Measurements from ENCODE around the gene SLC30A2. TPM values are rescaled to one million over a fixed set of nuclear protein-coding genes. Genes with fewer than 3 reads are reported as not detected.

SLC30A2 gene
- total RNA-seq = not detected in 2 replicates

GRCh38 chr1:26045722-26046245 lies at the start of gene SLC30A2:
Gene SLC30A2 (minus strand): TSS chr1:26046118. CDS start chr1:26045896, 222 bp downstream.

GRCh38 chr1:26067432-26067911 lies 21.6 kb upstream of the SLC30A2 start, which contains the start of gene TRIM63:
Gene TRIM63 (minus strand): TSS chr1:26067630. CDS start chr1:26067494, 136 bp downstream.

GRCh38 chr1:26021647-26022403 lies 24.1 kb downstream of the SLC30A2 start, which contains the start of gene EXTL1:
Gene EXTL1 (plus strand): TSS chr1:26021775. CDS start chr1:26022647, 872 bp downstream.

GRCh38 chr1:25997828-25998761 lies 47.8 kb downstream of the SLC30A2 start, which contains the start of gene PAFAH2:
Gene PAFAH2 (minus strand): TSS chr1:25998063. CDS start chr1:25990816, 7,247 bp downstream.

Other genes starting within 250 kb of the SLC30A2 start
- 24.0 and 40.3 TPM in 2 replicates for gene SELENON, start 245.9 kb downstream of the SLC30A2 start, total RNA-seq
- gene MTFR1L, start 226.2 kb downstream of the SLC30A2 start, total RNA-seq = 29.8 and 31.7 TPM in 2 replicates
- gene AUNIP, start 186.7 kb downstream of the SLC30A2 start, total RNA-seq = 6.5 and 9.7 TPM in 2 replicates
- gene PAQR7, start 170.4 kb downstream of the SLC30A2 start, total RNA-seq = 29.9 and 37.0 TPM in 2 replicates
- 150 and 162 TPM in 2 replicates for gene STMN1, start 139.7 kb downstream of the SLC30A2 start, total RNA-seq
- gene PAFAH2, start 48.1 kb downstream of the SLC30A2 start, total RNA-seq = 12.0 and 12.6 TPM in 2 replicates
- gene EXTL1, start 24.3 kb downstream of the SLC30A2 start, total RNA-seq = not detected in 2 replicates
- gene TRIM63, start 21.5 kb upstream of the SLC30A2 start, total RNA-seq = not detected in 2 replicates
- 4.2 and 4.4 TPM in 2 replicates for gene PDIK1L, start 65.7 kb upstream of the SLC30A2 start, total RNA-seq
- not detected in 2 replicates for gene FAM110D, start 113.0 kb upstream of the SLC30A2 start, total RNA-seq
- gene C1orf232, start 122.8 kb upstream of the SLC30A2 start, total RNA-seq = not detected in 2 replicates
- 41.9 and 54.0 TPM in 2 replicates for gene ZNF593, start 123.8 kb upstream of the SLC30A2 start, total RNA-seq
- gene ZNF593OS, start 125.7 kb upstream of the SLC30A2 start, total RNA-seq = not detected in 2 replicates
- 16.8 and 31.6 TPM in 2 replicates for gene CNKSR1, start 131.4 kb upstream of the SLC30A2 start, total RNA-seq
- not detected in 2 replicates for gene CATSPER4, start 144.5 kb upstream of the SLC30A2 start, total RNA-seq
- gene CEP85, start 188.1 kb upstream of the SLC30A2 start, total RNA-seq = 8.2 and 13.9 TPM in 2 replicates
- gene SH3BGRL3, start 234.0 kb upstream of the SLC30A2 start, total RNA-seq = 292 and 328 TPM in 2 replicates

Measured in airway epithelial cell (primary cell).